COR-L47 (cell line): ENCODE measurements around the gene PCDH8.
"Not testable (repeated sequence)": the region's sequence is repeated elsewhere in the genome, so short reads cannot be mapped to it uniquely, and the experiment has no call there.

Experiments
- DNase-seq: peaks from one replicate; lab custom pipeline; 2025; lab: John Stamatoyannopoulos, UW

Gene PCDH8

DNA sequence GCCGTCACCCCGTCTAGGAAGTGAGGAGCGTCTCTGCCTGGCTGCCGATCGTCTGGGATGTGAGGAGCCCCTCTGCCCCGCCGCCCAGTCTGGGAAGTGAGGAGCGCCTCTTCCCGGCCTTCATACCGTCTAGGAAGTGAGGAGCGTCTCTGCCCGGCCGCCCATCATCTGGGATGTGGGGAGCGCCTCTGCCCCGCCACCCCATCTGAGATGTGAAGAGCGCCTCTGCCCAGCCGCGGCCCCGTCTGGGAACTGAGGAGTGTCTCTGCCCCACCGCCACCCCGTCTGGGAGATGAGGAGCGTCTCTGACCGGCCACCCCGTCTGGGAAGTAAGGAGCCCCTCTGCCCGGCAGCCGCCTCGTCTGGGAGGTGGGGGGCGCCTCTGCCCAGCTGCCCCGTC, 30.6 kb downstream of the PCDH8 start:
- DNase-seq = not testable (repeated sequence)

DNA sequence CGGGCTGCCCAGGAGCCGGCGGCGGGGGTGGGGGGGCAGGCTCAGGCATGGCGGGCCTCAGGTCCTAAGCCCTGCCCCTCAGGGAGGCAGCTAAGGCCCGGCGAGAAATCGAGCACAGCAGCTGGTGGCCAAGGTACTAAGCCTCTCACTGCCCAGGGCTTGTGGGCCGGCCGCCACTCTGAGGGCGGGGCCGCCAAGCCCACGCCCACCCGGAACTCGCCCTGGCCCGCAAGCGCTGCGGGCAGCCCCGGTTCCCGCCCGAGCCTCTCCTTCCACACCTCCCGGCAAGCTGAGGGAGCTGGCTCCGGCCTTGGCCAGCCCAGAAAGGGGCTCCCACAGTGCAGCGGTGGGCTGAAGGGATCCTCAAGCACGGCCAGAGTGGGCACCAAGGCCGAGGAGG, 33.1 kb downstream of the PCDH8 start:
- no peak for DNase-seq

DNA sequence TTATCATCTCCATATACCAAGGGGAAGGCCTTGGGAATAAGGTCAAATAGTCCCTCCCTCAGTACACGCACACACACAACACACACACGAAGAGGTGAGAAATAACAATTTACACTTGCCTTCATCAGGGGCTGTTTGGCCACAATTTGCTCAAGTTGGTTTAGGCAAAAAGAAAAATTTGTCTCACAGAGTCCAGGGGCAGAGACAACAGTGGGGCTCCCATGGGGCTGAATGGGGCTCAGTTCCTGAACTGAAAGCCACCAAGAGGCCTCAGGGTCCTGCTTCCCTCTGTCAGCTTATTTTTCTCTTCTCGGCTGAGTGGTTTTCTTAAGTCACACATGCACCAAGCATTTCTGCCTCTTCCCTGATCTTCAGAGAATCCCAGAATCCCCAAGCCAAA, 35.5 kb downstream of the PCDH8 start:
- no peak for DNase-seq

DNA sequence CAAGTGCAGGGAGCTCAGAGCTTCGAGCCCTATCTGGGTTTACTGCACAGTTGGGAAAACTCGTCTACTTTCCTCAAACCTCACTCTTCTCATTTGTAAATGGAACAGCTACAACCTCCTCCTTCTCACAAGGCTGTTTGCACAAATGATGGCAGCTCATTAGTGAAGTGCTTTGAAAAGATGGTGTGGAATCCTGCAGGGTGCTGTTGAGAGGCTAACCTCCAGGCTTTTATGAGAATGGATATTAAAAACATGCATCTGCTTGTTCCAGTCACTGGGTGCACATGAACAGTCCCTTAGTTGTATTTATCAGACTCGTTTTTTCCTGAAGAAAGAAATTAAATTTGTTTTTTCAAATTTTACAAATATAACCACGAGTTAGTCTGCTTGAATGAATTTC, 36.6 kb downstream of the PCDH8 start:
- DNase-seq = no peak

DNA sequence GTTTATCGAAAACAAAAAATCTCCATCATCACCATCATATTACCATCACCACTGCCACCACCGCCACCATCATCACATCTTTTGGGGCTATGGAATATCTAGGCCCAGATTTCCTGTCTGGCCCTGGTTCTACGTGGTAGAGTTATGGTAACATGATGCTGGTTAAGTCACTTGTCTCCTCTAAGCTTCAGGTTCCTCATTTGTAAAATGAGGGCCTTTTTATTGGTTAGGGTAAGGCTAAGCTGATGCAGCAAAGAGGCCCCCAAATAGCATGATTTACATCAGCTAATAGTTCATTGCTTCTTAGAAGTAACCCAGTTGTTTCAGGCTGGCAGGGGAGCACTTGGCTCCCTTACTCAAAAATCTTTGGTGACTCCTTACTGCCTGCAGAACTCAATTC, 37.9 kb downstream of the PCDH8 start:
- DNase-seq = no peak

DNA sequence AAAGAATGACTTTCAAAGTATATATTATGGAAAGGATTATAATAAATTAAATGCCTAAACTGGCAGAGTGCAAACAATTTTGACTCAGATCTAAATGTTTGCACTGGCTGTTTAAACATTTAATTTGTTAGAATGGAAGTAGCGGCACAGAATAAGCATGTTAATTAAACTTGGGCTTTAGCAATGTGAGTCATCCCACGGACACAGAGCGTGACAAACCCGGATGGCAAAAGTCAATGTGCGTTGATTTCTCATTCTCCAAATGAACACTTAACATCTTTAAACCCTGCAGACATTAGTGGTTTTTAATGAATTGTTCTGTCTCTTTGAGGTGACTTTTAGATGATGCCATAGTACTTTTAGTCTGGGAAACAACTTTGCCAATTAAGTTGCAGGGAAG, 38.4 kb downstream of the PCDH8 start:
- no peak for DNase-seq

DNA sequence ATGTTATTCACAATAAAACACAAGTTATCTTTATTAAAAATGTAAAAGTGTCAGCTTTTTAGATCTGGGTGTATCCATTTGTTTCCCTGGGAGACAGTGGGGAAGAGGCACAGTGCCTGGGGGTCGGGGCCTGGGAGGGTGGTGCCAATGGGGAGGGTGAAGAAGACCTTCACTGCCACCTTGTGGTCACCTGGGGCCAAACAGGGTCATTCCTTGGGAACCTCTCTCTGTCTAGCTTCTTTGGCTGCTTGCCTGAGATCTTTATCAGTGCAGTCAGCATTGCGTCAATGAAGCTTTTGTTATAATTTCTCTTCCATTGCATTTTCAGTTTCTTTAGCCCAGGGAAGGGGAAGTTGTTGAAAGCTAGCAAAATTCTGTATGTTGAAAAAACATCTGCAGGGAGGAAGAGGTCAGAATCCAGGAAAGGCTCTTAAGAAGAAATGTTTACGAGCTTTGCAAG, 39.1 kb downstream of the PCDH8 start:
- DNase-seq = peak; percentile 84

DNA sequence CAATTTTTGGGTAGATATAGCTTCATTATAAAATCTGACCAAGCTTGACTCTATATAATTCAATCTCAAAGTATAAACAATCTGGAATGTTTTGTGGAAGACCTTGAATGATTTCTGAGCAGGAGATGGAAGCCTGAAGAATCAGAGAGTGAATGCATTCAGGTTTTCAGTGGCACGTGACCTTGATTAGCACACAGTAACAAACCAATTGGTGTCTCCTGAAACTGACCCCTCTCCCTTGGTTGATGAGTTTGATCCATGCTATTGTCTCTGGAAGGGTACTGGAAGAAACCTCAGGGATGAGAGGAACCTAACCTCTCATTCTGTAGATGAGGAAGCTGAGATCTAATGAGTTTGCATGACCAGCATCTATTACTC, 39.6 kb downstream of the PCDH8 start:
- DNase-seq = no peak

DNA sequence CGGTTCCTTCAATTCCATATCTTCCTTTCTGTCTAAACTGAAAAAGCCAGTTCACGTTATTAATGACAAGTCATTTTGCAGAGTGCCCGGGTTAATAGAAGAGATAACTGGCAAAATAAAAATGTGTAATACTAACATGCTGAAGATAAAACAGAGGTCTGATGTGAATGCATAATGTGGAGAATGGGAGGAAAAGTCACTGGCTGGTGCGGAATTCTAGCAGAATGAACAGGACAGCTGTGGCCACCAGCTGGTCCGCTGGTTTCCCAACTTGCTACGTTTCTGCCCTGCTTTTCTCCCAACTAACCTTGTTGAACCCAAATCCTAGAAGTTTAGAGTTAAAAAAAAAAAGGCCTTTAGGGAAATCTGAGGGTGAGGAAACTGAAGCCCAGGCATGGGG, 42.4 kb downstream of the PCDH8 start:
- no peak for DNase-seq

DNA sequence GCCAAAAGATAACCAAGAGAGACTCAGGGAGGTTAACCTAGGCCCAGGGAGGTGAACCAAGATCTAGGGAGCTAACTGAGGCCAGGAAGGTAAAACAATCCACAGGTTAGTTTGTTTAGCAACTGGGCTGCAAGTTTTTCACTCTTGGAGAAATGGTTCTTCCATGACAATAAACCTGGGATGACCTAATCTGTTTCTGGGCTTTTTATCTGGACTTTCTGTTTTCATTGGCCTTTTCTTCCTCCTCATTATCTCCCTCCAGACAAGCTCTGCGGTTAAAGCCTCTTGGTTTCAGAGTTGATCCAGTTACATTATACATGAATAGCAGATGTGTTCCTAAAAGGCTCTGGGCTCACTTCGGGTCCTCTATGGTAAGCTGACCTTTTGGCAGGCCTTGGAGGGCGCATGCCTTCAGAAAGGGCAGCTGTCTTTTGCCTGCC, 44.2 kb downstream of the PCDH8 start:
- DNase-seq = no peak

DNA sequence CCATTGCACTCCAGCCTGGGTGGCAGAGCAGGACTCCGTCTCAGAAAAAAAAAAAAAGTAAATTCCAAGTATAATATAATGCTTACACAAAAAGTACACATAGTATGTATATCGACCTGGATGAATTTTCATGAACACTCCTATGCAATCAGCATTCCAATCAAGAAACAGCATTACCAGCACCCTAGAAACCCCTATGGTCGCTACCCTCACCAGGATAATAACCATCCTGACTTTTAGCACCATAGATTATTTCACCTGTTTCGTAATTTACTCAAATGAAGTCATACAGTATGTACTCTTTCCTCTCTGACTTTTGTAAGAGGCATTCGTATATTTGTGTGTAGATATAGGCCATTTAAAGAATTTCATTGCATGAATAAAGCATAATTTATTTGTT, 47.6 kb downstream of the PCDH8 start:
- no peak for DNase-seq

DNA sequence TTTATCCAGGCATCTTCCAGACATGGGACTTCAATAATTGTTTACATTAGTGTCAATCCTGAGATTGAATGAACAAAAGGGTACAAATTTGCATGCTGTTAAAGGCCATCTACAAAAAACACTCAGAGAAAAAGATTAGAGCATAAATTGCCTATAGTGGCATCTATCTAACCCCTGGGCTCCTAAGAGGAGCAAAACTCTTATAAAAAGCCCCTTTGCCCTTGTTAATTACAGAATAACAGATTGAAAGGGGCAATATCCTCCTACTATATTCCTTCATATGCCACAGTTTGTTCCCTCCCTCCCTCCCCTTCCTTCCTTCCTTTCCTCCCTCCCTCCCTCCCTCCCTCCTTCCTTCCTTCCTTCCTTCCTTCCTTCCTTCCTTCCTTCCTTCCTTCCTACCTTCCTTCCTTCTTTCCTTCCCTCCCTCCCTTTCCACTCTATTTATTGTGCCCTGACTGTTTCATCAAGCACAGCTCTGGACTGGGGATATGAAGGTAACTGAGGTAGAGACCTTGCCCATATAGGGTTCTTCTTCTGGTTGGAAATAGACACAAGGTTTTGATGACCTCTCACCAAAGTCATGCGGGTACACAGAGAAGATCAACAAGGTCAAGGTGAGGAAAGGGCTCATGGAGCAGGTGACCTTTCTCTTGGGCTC, 49.5 kb downstream of the PCDH8 start:
- no peak for DNase-seq

DNA sequence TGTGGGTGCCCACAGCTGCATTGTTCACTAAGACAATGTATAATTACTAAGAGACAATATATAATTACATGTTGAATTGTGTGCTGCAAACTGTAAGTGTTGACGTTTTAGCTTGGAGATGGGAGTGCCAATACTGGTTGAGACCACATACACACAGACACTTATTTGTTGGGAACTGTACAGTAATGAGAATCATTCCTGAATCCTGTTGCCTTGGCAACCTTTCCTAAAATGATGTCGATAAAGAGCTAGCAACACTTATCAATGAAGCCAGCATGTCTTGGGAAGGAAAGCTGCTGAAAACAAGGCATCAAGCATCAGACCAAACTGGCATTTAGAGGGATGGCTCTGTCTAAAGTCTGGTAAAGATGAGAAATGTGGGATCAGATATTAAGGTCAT, 51.3 kb downstream of the PCDH8 start:
- peak; percentile 81 for DNase-seq

DNA sequence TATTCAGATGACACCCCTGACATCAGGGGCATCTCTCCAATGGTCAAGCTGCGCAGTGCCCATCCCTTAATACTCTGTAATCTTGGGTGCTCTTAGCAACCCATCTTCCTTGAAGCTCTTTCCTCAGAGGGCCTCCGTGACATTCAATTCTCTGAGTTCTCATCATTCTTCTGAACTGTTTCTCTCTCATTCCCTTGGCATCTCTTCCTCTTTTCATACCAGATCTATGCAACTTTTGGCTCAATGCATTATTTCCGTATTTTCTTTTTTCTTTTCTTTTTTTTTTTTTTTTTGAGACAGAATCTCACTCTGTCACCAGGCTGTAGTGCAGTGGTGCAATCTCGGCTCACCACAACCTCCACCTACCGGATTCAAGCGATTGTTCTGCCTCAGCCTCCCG, 53.9 kb downstream of the PCDH8 start:
- no peak for DNase-seq

DNA sequence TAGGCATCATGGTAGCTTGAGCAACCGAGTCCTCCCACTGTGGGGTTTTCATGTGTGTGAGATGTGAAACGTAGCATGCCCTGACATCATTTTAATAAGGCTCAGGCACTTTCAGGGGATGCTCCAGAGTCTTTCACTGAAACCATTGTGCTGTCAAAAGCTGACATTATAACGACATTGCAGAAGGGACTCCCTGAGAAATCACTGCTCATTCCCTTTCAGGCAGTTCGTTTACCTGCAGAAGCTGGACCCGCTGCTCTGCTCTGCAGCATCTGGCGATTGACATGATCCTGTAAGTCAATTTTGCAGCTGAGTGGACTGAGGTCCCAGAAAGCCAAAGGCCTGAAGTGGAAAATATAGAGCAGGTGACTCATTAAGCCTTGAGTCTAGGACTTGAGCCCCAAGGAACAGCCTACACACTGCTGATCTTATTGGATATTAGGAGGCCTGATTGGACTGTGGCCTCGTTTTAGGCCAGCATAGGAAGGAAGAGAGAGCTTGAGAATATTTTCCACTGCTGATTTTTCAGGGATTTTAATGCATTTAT, 54.9 kb downstream of the PCDH8 start:
- no peak for DNase-seq
